ENCODE data around the gene LMBR1L.

The LMBR1L gene

DNA sequence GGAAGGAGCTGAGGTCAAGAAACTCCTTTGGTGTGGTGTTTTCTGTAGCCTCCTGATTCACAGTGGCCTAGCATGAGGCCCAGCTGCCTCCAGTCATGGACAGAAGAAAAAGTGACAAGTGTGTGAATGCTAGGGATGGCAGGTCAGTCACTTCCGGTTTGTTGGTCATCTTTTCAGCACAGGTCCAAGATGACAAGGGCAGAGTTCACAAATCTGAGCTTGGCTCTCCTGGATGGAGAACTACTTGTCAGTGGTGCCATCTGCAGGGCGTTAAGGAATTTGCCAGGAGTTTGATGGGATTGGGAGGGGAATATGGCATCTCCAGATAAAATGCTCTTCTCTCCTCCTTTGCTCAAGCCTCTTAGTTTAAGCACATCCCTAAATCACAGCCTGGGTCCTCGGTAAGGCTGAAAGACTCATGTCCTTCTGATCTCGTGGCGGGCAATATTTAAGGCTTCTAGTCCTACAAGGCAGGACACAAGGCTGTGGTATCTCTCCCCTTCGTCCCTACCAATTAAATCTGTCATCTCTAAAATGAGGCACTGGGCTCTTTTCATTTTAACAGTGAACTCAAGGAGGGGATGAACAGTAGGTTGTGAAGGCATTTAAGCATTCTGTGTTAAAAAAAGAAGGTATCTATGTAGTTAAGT, 10.5 kb upstream of the LMBR1L start:
- H3K9me3 ChIP-seq (ENCODE audit: control insufficient read depth in 5 of 5, low read length in 5 of 5): no peaks in the 10 kb centered on the region
- no peaks in the 10 kb centered on the region for H3K27me3 ChIP-seq (ENCODE audit: control insufficient read depth in 5 of 5, insufficient read depth in 4 of 5, low read length in 5 of 5)
- no peak overlapping the region for H3K9ac ChIP-seq (ENCODE audit: low read length in 5 of 5)
- H3K4me1 ChIP-seq (ENCODE audit: control insufficient read depth in 5 of 5, insufficient read depth in 5 of 5, low read length in 5 of 5): peaks cover 0 to 2% (median 0%) of the 10 kb centered on the region in 5 donors
- no peaks in the 10 kb centered on the region for H3K36me3 ChIP-seq (ENCODE audit: control insufficient read depth in 5 of 5, insufficient read depth in 5 of 5, low read length in 5 of 5)
- H3K27ac ChIP-seq (ENCODE audit: low read depth, low read length): no peak overlapping the region
- no peak overlapping the region for H3K4me3 ChIP-seq (ENCODE audit: low read depth in 1 of 5, low read length in 5 of 5)

GRCh38 chr12:49111206-49111605, 559 bp upstream of the LMBR1L start:
- peaks cover 8 to 41% (median 36%) of the 10 kb centered on the region in 5 donors for H3K4me1 ChIP-seq (ENCODE audit: control insufficient read depth in 5 of 5, insufficient read depth in 5 of 5, low read length in 5 of 5)
- no peaks in the 10 kb centered on the region for H3K9me3 ChIP-seq (ENCODE audit: control insufficient read depth in 5 of 5, low read length in 5 of 5)
- peak overlapping the region; percentile 41 to 97 (median 91) for H3K9ac ChIP-seq (ENCODE audit: low read length in 5 of 5)
- peak overlapping the region; percentile 74 to 96 (median 91) for H3K4me3 ChIP-seq (ENCODE audit: low read depth in 1 of 5, low read length in 5 of 5)
- peak overlapping the region; percentile 85 for H3K27ac ChIP-seq (ENCODE audit: low read depth, low read length)
- no peaks in the 10 kb centered on the region for H3K27me3 ChIP-seq (ENCODE audit: control insufficient read depth in 5 of 5, insufficient read depth in 4 of 5, low read length in 5 of 5)
- peaks cover 0 to 7% (median 5%) of the 10 kb centered on the region in 5 donors for H3K36me3 ChIP-seq (ENCODE audit: control insufficient read depth in 5 of 5, insufficient read depth in 5 of 5, low read length in 5 of 5)

DNA sequence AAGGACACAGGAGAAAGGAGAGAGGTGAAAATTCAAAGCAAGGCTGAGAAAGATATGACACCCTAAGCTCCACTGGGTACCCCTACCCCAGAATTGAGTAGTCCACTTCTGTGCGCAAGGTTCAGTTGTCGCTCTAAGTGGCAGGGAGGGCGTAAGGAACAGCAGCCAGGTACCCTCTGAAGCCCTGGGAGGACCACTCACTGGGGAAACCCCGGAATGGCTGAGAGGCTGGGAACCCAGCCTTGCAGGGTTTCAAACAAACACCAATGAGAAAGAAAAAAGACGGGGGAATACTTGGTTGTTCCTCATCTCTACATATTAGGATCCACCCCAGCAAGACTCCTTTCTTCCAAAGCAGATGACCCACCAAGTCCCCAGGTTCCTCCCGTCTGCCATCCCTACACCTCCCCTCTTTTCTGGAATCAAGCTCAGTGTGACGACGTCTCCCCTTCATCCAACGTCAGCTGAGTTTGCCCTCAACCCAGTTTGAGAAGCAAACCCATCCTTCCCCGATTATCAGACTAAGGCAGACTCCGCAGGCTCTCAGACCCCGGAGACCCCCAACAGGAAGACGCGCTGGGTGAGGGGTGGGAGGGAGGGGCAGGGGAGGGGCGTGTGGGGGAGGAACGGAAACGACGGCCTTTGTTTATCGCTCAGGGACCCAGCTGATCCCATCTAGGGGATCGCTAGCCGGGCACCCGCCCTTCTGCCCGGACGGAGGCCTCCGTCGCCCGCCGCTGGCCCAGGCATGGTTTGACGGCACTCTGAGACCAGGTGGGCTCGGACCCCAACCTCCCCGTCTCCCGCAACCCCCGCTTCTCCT, 795 bp downstream of the LMBR1L start:
- peak overlapping the region; percentile 85 to 96 (median 92) for H3K4me3 ChIP-seq (ENCODE audit: low read depth in 1 of 5, low read length in 5 of 5)
- H3K9ac ChIP-seq (ENCODE audit: low read length in 5 of 5): peak overlapping the region; percentile 81 to 97 (median 92)
- H3K9me3 ChIP-seq (ENCODE audit: control insufficient read depth in 5 of 5, low read length in 5 of 5): no peaks in the 10 kb centered on the region
- H3K27me3 ChIP-seq (ENCODE audit: control insufficient read depth in 5 of 5, insufficient read depth in 4 of 5, low read length in 5 of 5): no peaks in the 10 kb centered on the region
- peaks cover 10 to 54% (median 47%) of the 10 kb centered on the region in 5 donors for H3K4me1 ChIP-seq (ENCODE audit: control insufficient read depth in 5 of 5, insufficient read depth in 5 of 5, low read length in 5 of 5)
- peaks cover 0 to 19% (median 6%) of the 10 kb centered on the region in 5 donors for H3K36me3 ChIP-seq (ENCODE audit: control insufficient read depth in 5 of 5, insufficient read depth in 5 of 5, low read length in 5 of 5)
- peak overlapping the region; percentile 93 for H3K27ac ChIP-seq (ENCODE audit: low read depth, low read length)

DNA sequence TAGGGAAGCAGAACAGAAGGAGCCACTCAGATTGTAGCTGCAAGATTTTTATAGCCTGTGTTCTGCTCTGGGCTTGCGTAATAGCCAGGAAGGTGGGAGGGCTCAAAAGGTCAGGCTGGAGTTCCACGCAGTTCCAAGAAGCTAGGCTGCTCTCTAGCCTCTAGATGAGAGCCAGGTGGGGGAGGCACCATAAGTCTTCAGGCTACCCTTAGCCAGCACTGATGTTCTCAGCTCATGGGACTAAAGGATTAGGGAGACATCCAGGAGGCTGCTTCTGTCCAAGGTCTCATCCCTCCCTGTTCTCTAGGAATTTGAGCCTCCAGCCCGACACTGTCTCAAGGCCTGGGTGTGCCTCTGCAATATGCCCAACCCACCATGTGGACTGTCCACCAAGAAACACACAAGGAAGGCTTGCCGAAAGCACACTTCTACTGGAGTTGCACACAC, 1.7 kb downstream of the LMBR1L start:
- Histone ChIP-seq H3K27ac (ENCODE audit: low read depth, low read length) (peak overlapping the region; percentile 93), H3K9ac (ENCODE audit: low read length in 5 of 5) (peak overlapping the region in 4 of 5 donors; percentile 64 to 97 (median 70)), H3K27me3 (ENCODE audit: control insufficient read depth in 5 of 5, insufficient read depth in 4 of 5, low read length in 5 of 5) (no peaks in the 10 kb centered on the region), H3K9me3 (ENCODE audit: control insufficient read depth in 5 of 5, low read length in 5 of 5) (no peaks in the 10 kb centered on the region), H3K36me3 (ENCODE audit: control insufficient read depth in 5 of 5, insufficient read depth in 5 of 5, low read length in 5 of 5) (peaks cover 0 to 27% (median 15%) of the 10 kb centered on the region in 5 donors), H3K4me1 (ENCODE audit: control insufficient read depth in 5 of 5, insufficient read depth in 5 of 5, low read length in 5 of 5) (peaks cover 15 to 61% (median 56%) of the 10 kb centered on the region in 5 donors), H3K4me3 (ENCODE audit: low read depth in 1 of 5, low read length in 5 of 5) (peak overlapping the region; percentile 85 to 96 (median 92))

GRCh38 chr12:49105504-49106084, 5.1 kb downstream of the LMBR1L start:
- H3K9ac ChIP-seq (ENCODE audit: low read length in 5 of 5): peak overlapping the region in 2 of 5 donors; percentile 32 to 35
- no peaks in the 10 kb centered on the region for H3K27me3 ChIP-seq (ENCODE audit: control insufficient read depth in 5 of 5, insufficient read depth in 4 of 5, low read length in 5 of 5)
- H3K4me1 ChIP-seq (ENCODE audit: control insufficient read depth in 5 of 5, insufficient read depth in 5 of 5, low read length in 5 of 5): peaks cover 15 to 62% (median 56%) of the 10 kb centered on the region in 5 donors
- no peaks in the 10 kb centered on the region for H3K9me3 ChIP-seq (ENCODE audit: control insufficient read depth in 5 of 5, low read length in 5 of 5)
- H3K36me3 ChIP-seq (ENCODE audit: control insufficient read depth in 5 of 5, insufficient read depth in 5 of 5, low read length in 5 of 5): peaks cover 2 to 60% (median 49%) of the 10 kb centered on the region in 5 donors
- no peak overlapping the region for H3K4me3 ChIP-seq (ENCODE audit: low read depth in 1 of 5, low read length in 5 of 5)
- peak overlapping the region; percentile 63 for H3K27ac ChIP-seq (ENCODE audit: low read depth, low read length)

DNA sequence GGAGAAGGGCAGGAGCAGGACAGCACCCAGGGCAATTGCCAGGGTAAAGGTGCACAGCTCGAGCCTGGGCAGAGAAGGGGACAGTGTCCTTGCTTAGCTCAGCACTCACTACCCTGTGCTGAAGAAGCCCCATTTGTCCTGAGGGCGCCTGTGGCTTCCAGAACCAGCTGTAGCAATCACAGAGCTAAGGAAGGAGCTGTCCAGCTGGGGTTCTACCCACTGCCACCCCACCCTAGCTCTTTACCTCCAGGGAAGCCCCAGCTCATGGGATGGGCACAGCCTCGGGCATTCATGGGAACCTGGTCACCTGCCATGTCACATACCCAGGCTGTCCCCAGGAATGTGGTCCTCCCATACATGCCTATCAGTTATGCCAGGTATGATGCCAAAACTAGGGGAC, 5.8 kb downstream of the LMBR1L start:
- H3K36me3 ChIP-seq (ENCODE audit: control insufficient read depth in 5 of 5, insufficient read depth in 5 of 5, low read length in 5 of 5): peaks cover 7 to 68% (median 56%) of the 10 kb centered on the region in 5 donors

DNA sequence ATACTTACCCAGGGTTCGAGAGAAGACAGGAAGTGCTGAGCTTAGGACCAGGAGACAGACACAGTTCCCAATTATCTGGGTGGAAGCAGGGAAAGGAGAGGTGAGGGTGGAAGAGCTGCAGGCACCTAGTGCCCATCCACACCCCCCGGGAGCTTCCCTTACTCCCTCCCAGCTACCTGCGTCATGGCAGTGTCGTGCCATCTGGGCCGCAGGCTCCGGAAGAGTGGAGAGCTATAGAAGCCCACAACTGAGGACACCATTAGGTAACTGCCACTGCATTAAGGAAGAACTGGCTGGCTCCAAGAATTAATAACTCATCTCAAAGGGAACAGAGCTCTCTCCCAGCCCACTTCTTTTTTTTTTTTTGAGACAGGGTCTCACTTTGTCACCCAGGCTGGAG, 10.3 kb downstream of the LMBR1L start:
- Histone ChIP-seq H3K4me1 (ENCODE audit: control insufficient read depth in 5 of 5, insufficient read depth in 5 of 5, low read length in 5 of 5) (peaks cover 5 to 20% (median 15%) of the 10 kb centered on the region in 5 donors), H3K27ac (ENCODE audit: low read depth, low read length) (no peak overlapping the region), H3K36me3 (ENCODE audit: control insufficient read depth in 5 of 5, insufficient read depth in 5 of 5, low read length in 5 of 5) (peaks cover 12 to 83% (median 82%) of the 10 kb centered on the region in 5 donors), H3K27me3 (ENCODE audit: control insufficient read depth in 5 of 5, insufficient read depth in 4 of 5, low read length in 5 of 5) (no peaks in the 10 kb centered on the region), H3K4me3 (ENCODE audit: low read depth in 1 of 5, low read length in 5 of 5) (no peak overlapping the region), H3K9ac (ENCODE audit: low read length in 5 of 5) (no peak overlapping the region), H3K9me3 (ENCODE audit: control insufficient read depth in 5 of 5, low read length in 5 of 5) (no peaks in the 10 kb centered on the region)

More for the DNA sequence above, 5.8 kb downstream of the LMBR1L start:
- Histone ChIP-seq H3K9me3 (ENCODE audit: control insufficient read depth in 5 of 5, low read length in 5 of 5) (no peaks in the 10 kb centered on the region), H3K27ac (ENCODE audit: low read depth, low read length) (peak overlapping the region; percentile 23), H3K27me3 (ENCODE audit: control insufficient read depth in 5 of 5, insufficient read depth in 4 of 5, low read length in 5 of 5) (no peaks in the 10 kb centered on the region), H3K4me3 (ENCODE audit: low read depth in 1 of 5, low read length in 5 of 5) (peak overlapping the region in 1 of 5 donors; percentile 10), H3K4me1 (ENCODE audit: control insufficient read depth in 5 of 5, insufficient read depth in 5 of 5, low read length in 5 of 5) (peaks cover 15 to 60% (median 53%) of the 10 kb centered on the region in 5 donors), H3K9ac (ENCODE audit: low read length in 5 of 5) (peak overlapping the region in 1 of 5 donors; percentile 14)

DNA sequence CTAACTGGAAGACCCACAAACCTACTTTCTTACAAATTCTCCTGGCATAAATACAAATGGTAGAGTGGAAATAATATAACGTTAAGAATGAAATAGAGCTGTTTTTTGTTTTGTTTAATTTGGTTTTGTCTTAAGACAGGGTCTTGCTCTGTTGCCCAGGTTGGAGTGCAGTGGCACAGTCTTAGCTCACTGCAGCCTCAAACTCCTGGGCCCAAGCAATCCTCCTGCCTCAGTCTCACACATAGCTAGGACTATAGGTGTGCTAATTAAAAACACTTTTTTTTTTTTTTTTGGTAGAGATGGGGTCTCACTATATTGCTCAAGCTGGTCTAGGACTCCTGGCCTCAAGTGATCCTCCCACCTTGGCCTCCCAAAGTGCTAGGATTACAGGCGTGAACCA, 11.9 kb downstream of the LMBR1L start:
- Histone ChIP-seq H3K27ac (ENCODE audit: low read depth, low read length) (no peak overlapping the region), H3K9me3 (ENCODE audit: control insufficient read depth in 5 of 5, low read length in 5 of 5) (no peaks in the 10 kb centered on the region), H3K4me3 (ENCODE audit: low read depth in 1 of 5, low read length in 5 of 5) (no peak overlapping the region), H3K9ac (ENCODE audit: low read length in 5 of 5) (no peak overlapping the region), H3K36me3 (ENCODE audit: control insufficient read depth in 5 of 5, insufficient read depth in 5 of 5, low read length in 5 of 5) (peaks cover 12 to 71% (median 67%) of the 10 kb centered on the region in 5 donors), H3K4me1 (ENCODE audit: control insufficient read depth in 5 of 5, insufficient read depth in 5 of 5, low read length in 5 of 5) (peaks cover 1 to 15% (median 12%) of the 10 kb centered on the region in 5 donors), H3K27me3 (ENCODE audit: control insufficient read depth in 5 of 5, insufficient read depth in 4 of 5, low read length in 5 of 5) (peaks cover 9 to 11% (median 11%) of the 10 kb centered on the region in 5 donors)

- peaks cover 14 to 18% (median 18%) of the 10 kb centered on the region in 5 donors for H3K27me3 ChIP-seq (ENCODE audit: control insufficient read depth in 5 of 5, insufficient read depth in 4 of 5, low read length in 5 of 5)
- no peak overlapping the region for H3K27ac ChIP-seq (ENCODE audit: low read depth, low read length)
- no peak overlapping the region for H3K9ac ChIP-seq (ENCODE audit: low read length in 5 of 5)
- no peaks in the 10 kb centered on the region for H3K9me3 ChIP-seq (ENCODE audit: control insufficient read depth in 5 of 5, low read length in 5 of 5)
- peaks cover 1 to 17% (median 13%) of the 10 kb centered on the region in 5 donors for H3K4me1 ChIP-seq (ENCODE audit: control insufficient read depth in 5 of 5, insufficient read depth in 5 of 5, low read length in 5 of 5)
- peaks cover 12 to 65% (median 62%) of the 10 kb centered on the region in 5 donors for H3K36me3 ChIP-seq (ENCODE audit: control insufficient read depth in 5 of 5, insufficient read depth in 5 of 5, low read length in 5 of 5)
- no peak overlapping the region for H3K4me3 ChIP-seq (ENCODE audit: low read depth in 1 of 5, low read length in 5 of 5)
These were observed 12.6 kb downstream of the LMBR1L start for GRCh38 chr12:49098035-49098451.
